ENCODE data around the gene MKNK1. TPM values are rescaled to one million over a fixed set of nuclear protein-coding genes. Genes with fewer than 3 reads are reported as not detected.

The MKNK1 gene
- total and polyA plus RNA-seq, 2 experiments from 2014 or later, result 18.6 to 23.7 TPM

- no peaks in the 10 kb centered on the region for H3K4me1 ChIP-seq (ENCODE audit: low read depth)
- no peak for TF ChIP-seq CTCF (IDR thresholded peaks at IDR 0.05; ENCODE audit: low read depth, low read length)
- peaks cover 6% of the 10 kb centered on the region for H3K36me3 ChIP-seq
- H3K4me3 ChIP-seq, result no peak overlapping the region
- no peaks in the 10 kb centered on the region for H3K27me3 ChIP-seq
- DNase-seq (ENCODE audit: low read depth in 1 of 2, low spot score in 1 of 2), result no peak
- no peak overlapping the region for H3K27ac ChIP-seq
- no peaks in the 10 kb centered on the region for H3K9me3 ChIP-seq (ENCODE audit: low read depth)
Measured at GRCh38 chr1:46569116-46569515, 35.0 kb downstream of the MKNK1 start.

GRCh38 chr1:46568461-46568891, 35.6 kb downstream of the MKNK1 start:
- H3K27me3 ChIP-seq, result no peaks in the 10 kb centered on the region
- no peak overlapping the region for H3K4me3 ChIP-seq
- peaks cover 6% of the 10 kb centered on the region for H3K36me3 ChIP-seq
- H3K4me1 ChIP-seq (ENCODE audit: low read depth), result no peaks in the 10 kb centered on the region
- H3K27ac ChIP-seq, result no peak overlapping the region
- no peak for TF ChIP-seq CTCF (IDR thresholded peaks at IDR 0.05; ENCODE audit: low read depth, low read length)
- no peaks in the 10 kb centered on the region for H3K9me3 ChIP-seq (ENCODE audit: low read depth)
- no peak for DNase-seq (ENCODE audit: low read depth in 1 of 2, low spot score in 1 of 2)

- no peak overlapping the region for H3K27ac ChIP-seq
Measured at GRCh38 chr1:46563341-46563740, 40.7 kb downstream of the MKNK1 start.

GRCh38 chr1:46562498-46562897, 41.6 kb downstream of the MKNK1 start:
- Histone ChIP-seq H3K4me1 (ENCODE audit: low read depth) (no peaks in the 10 kb centered on the region), H3K9me3 (ENCODE audit: low read depth) (no peaks in the 10 kb centered on the region), H3K27me3 (no peaks in the 10 kb centered on the region), H3K36me3 (peaks cover 6% of the 10 kb centered on the region), H3K4me3 (no peak overlapping the region), H3K27ac (no peak overlapping the region)
- TF ChIP-seq CTCF (IDR thresholded peaks at IDR 0.05; ENCODE audit: low read depth, low read length), result no peak
- DNase-seq (ENCODE audit: low read depth in 1 of 2, low spot score in 1 of 2), result no peak

More at GRCh38 chr1:46563341-46563740, 40.7 kb downstream of the MKNK1 start:
- Histone ChIP-seq H3K4me3 (no peak overlapping the region), H3K4me1 (ENCODE audit: low read depth) (no peaks in the 10 kb centered on the region), H3K9me3 (ENCODE audit: low read depth) (no peaks in the 10 kb centered on the region), H3K27me3 (no peaks in the 10 kb centered on the region), H3K36me3 (peaks cover 6% of the 10 kb centered on the region)
- no peak for TF ChIP-seq CTCF (IDR thresholded peaks at IDR 0.05; ENCODE audit: low read depth, low read length)
- no peak for DNase-seq (ENCODE audit: low read depth in 1 of 2, low spot score in 1 of 2)

- Histone ChIP-seq H3K4me3 (no peak overlapping the region), H3K4me1 (ENCODE audit: low read depth) (no peaks in the 10 kb centered on the region), H3K27ac (no peak overlapping the region), H3K9me3 (ENCODE audit: low read depth) (no peaks in the 10 kb centered on the region), H3K27me3 (no peaks in the 10 kb centered on the region), H3K36me3 (no peaks in the 10 kb centered on the region)
- no peak for TF ChIP-seq CTCF (IDR thresholded peaks at IDR 0.05; ENCODE audit: low read depth, low read length)
- no peak for DNase-seq (ENCODE audit: low read depth in 1 of 2, low spot score in 1 of 2)
Measured at GRCh38 chr1:46558966-46559365, 45.1 kb downstream of the MKNK1 start.

Data from cardiac muscle cell (in vitro differentiated cells and primary cell).